ENCODE measurements around the gene WDR7.

The WDR7 gene

DNA sequence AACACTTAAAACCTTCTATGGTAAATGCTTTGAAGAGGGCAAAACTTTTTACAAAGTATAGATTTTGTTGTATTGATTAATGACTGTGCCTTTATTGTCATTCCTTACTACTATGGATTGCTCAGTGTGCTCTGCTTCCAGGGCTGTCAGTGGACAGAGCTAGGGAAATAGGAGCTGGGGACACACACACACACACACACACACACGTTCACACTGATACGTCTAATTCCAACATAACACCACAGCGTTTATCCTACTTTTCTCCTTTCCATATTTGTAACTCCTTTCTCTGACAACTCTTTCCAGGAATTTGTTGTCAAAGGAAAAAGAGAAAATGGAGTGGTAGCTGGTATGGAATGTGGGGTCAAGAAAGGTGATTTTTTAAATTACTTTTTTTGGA is 21.8 kb downstream of the WDR7 start:
- Histone ChIP-seq H4K8ac (ENCODE audit: low read length) (no peak overlapping the region), H2AK5ac (ENCODE audit: low read length, severe bottlenecking) (no peak overlapping the region), H3K27me3 (ENCODE audit: control insufficient read depth in 1 of 2, insufficient read depth in 1 of 2, low read length in 2 of 2) (no peaks in the 10 kb centered on the region), H2BK15ac (ENCODE audit: low read depth, poor library complexity, severe bottlenecking) (no peak overlapping the region), H3K36me3 (ENCODE audit: control insufficient read depth in 1 of 2, insufficient read depth in 2 of 2, low read depth in 1 of 2, low read length in 2 of 2) (peaks cover 4 to 10% of the 10 kb centered on the region in 2 experiments), H3K9ac (ENCODE audit: low read length) (no peak overlapping the region), H3K4me3 (ENCODE audit: insufficient read depth in 1 of 2, low read depth in 1 of 2, low read length in 2 of 2) (no peak overlapping the region), H4K91ac (ENCODE audit: low read length) (no peak overlapping the region), H3K4me2 (ENCODE audit: low read length, poor library complexity, severe bottlenecking) (no peak overlapping the region), H2BK12ac (ENCODE audit: low read length in 2 of 2) (no peak overlapping the region), H3K27ac (ENCODE audit: low read length, poor library complexity, severe bottlenecking) (no peak overlapping the region), H3K4me1 (ENCODE audit: control insufficient read depth, insufficient read depth, low read depth, low read length) (no peaks in the 10 kb centered on the region), H3K4ac (ENCODE audit: low read depth in 1 of 2, low read length in 2 of 2) (no peak overlapping the region), H3K23ac (ENCODE audit: low read length in 2 of 2) (no peak overlapping the region), H3K18ac (ENCODE audit: low read depth in 1 of 2, low read length in 2 of 2) (no peak overlapping the region), H2BK5ac (ENCODE audit: low read depth, low read length, poor library complexity, severe bottlenecking) (no peak overlapping the region), H2BK120ac (ENCODE audit: low read depth, low read length) (no peak overlapping the region), H3K9me3 (ENCODE audit: control insufficient read depth, low read length) (no peaks in the 10 kb centered on the region), H2AFZ (ENCODE audit: low read depth, low read length) (no peak overlapping the region), H3K14ac (ENCODE audit: low read length in 2 of 2) (no peak overlapping the region), H3K79me1 (replicated peaks; ENCODE audit: low read length, poor library complexity, severe bottlenecking) (peaks cover 19% of the 10 kb centered on the region)
- WGBS, result no CpG with 5 or more reads among the region's 3 CpGs
- DNase-seq, result no peak

DNA sequence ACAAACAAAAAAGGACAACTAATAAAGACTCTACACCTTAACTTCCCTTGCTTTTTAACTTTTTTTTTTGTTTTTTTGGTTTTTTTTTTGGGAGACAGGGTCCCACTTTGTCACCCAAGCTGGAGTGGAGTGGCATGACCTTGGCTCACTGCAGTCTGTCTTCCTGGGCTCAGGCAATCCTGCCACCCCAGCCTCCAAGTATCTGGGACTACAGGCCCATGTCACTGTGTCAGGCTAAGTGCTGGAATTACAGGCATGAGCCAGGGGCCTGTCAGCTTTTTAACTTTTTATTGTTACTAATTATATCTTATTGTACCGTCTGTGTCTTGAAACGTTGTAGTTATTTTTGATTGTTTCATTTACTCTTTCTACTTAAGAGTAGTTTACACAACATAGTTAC is 25.5 kb downstream of the WDR7 start:
- H2BK120ac ChIP-seq (ENCODE audit: low read depth, low read length), result no peak overlapping the region
- no peaks in the 10 kb centered on the region for H3K4me1 ChIP-seq (ENCODE audit: control insufficient read depth, insufficient read depth, low read depth, low read length)
- H3K9ac ChIP-seq (ENCODE audit: low read length), result no peak overlapping the region
- no peaks in the 10 kb centered on the region for H3K27me3 ChIP-seq (ENCODE audit: control insufficient read depth in 1 of 2, insufficient read depth in 1 of 2, low read length in 2 of 2)
- no peaks in the 10 kb centered on the region for H3K9me3 ChIP-seq (ENCODE audit: control insufficient read depth, low read length)
- no peak overlapping the region for H3K18ac ChIP-seq (ENCODE audit: low read depth in 1 of 2, low read length in 2 of 2)
- H3K4me3 ChIP-seq (ENCODE audit: insufficient read depth in 1 of 2, low read depth in 1 of 2, low read length in 2 of 2), result no peak overlapping the region
- no peak overlapping the region for H3K27ac ChIP-seq (ENCODE audit: low read length, poor library complexity, severe bottlenecking)
- peaks cover 13% of the 10 kb centered on the region for H3K79me1 ChIP-seq (replicated peaks; ENCODE audit: low read length, poor library complexity, severe bottlenecking)
- H2BK12ac ChIP-seq (ENCODE audit: low read length in 2 of 2), result no peak overlapping the region
- no peak for DNase-seq
- no peak overlapping the region for H3K4me2 ChIP-seq (ENCODE audit: low read length, poor library complexity, severe bottlenecking)
- peaks cover 4 to 11% of the 10 kb centered on the region in 2 experiments for H3K36me3 ChIP-seq (ENCODE audit: control insufficient read depth in 1 of 2, insufficient read depth in 2 of 2, low read depth in 1 of 2, low read length in 2 of 2)
- H2BK5ac ChIP-seq (ENCODE audit: low read depth, low read length, poor library complexity, severe bottlenecking), result no peak overlapping the region
- H2BK15ac ChIP-seq (ENCODE audit: low read depth, poor library complexity, severe bottlenecking), result no peak overlapping the region
- H2AFZ ChIP-seq (ENCODE audit: low read depth, low read length), result no peak overlapping the region
- no peak overlapping the region for H2AK5ac ChIP-seq (ENCODE audit: low read length, severe bottlenecking)
- no peak overlapping the region for H3K4ac ChIP-seq (ENCODE audit: low read depth in 1 of 2, low read length in 2 of 2)
- no peak overlapping the region for H3K14ac ChIP-seq (ENCODE audit: low read length in 2 of 2)
- no peak overlapping the region for H4K8ac ChIP-seq (ENCODE audit: low read length)
- H4K91ac ChIP-seq (ENCODE audit: low read length), result no peak overlapping the region
- no peak overlapping the region for H3K23ac ChIP-seq (ENCODE audit: low read length in 2 of 2)
- WGBS, result no CpG with 5 or more reads among the region's 2 CpGs

DNA sequence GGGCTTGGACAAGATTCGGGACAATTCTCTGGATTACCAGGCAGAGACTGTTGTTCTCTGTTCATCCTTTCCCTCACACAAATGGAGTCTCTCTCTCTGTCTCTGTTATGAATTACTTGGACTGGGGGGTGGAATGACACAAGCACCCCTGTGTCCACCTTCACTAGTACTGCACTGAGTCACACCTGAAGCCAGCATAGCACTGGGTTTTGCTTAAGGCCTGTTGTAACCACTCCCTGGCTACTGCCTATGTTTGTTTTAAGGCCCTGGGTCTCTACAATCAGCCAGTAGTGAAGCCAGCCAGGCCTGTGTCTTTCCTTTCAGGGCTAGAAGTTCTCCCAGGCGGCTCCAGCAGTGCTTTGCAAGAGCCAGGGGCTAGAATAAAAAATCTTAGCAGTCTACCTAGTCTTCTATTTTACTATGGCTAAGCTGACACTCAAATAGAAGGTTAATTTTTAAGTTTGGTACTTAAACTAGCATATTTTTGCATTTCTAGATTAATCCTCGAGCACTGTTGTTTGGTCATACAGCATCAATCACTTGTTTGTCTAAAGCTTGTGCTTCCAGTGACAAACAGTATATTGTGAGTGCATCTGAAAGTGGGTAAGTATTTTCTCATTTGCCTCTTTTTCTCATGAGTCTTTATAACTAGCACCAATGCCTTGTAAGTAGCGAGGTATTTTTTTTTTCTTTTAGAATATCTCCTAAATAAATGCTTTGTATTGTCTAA is 27.8 kb downstream of the WDR7 start:
- Histone ChIP-seq H2AK5ac (ENCODE audit: low read length, severe bottlenecking) (no peak overlapping the region), H2BK15ac (ENCODE audit: low read depth, poor library complexity, severe bottlenecking) (no peak overlapping the region), H3K23ac (ENCODE audit: low read length in 2 of 2) (no peak overlapping the region), H3K4me2 (ENCODE audit: low read length, poor library complexity, severe bottlenecking) (no peak overlapping the region), H3K36me3 (ENCODE audit: control insufficient read depth in 1 of 2, insufficient read depth in 2 of 2, low read depth in 1 of 2, low read length in 2 of 2) (peaks cover 0 to 22% of the 10 kb centered on the region in 2 experiments), H3K27me3 (ENCODE audit: control insufficient read depth in 1 of 2, insufficient read depth in 1 of 2, low read length in 2 of 2) (no peaks in the 10 kb centered on the region), H3K27ac (ENCODE audit: low read length, poor library complexity, severe bottlenecking) (no peak overlapping the region), H3K9ac (ENCODE audit: low read length) (no peak overlapping the region), H4K91ac (ENCODE audit: low read length) (no peak overlapping the region), H2BK120ac (ENCODE audit: low read depth, low read length) (no peak overlapping the region), H3K9me3 (ENCODE audit: control insufficient read depth, low read length) (no peaks in the 10 kb centered on the region), H2BK5ac (ENCODE audit: low read depth, low read length, poor library complexity, severe bottlenecking) (no peak overlapping the region), H3K4me1 (ENCODE audit: control insufficient read depth, insufficient read depth, low read depth, low read length) (no peaks in the 10 kb centered on the region), H3K18ac (ENCODE audit: low read depth in 1 of 2, low read length in 2 of 2) (no peak overlapping the region), H3K14ac (ENCODE audit: low read length in 2 of 2) (no peak overlapping the region), H4K8ac (ENCODE audit: low read length) (no peak overlapping the region), H2AFZ (ENCODE audit: low read depth, low read length) (no peak overlapping the region), H2BK12ac (ENCODE audit: low read length in 2 of 2) (no peak overlapping the region), H3K79me1 (replicated peaks; ENCODE audit: low read length, poor library complexity, severe bottlenecking) (peaks cover 6% of the 10 kb centered on the region), H3K4me3 (ENCODE audit: insufficient read depth in 1 of 2, low read depth in 1 of 2, low read length in 2 of 2) (no peak overlapping the region), H3K4ac (ENCODE audit: low read depth in 1 of 2, low read length in 2 of 2) (no peak overlapping the region)
- DNase-seq, result no peak
- 97% methylated on average over 2 of the region's 4 CpGs for WGBS

DNA sequence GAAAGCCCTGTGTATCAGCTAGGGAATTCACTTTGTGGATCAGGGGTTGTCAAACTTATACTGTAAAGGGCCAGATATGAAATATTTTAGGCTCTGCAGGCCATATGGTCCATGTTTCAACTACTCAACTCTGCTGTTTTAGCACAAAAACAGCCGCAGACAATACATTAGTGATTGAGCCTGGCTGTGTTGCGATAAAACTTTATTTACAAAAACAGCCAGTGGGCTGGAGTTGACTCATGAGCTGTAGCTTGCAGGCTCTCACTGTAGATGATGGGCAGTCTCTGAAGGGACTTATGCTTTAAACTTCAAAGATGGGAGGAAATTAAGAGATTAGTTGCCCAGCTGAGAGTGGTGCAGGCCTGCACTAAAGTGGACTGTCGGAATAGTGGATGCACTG is 33.1 kb downstream of the WDR7 start:
- Histone ChIP-seq H3K4ac (ENCODE audit: low read depth in 1 of 2, low read length in 2 of 2) (no peak overlapping the region), H3K14ac (ENCODE audit: low read length in 2 of 2) (no peak overlapping the region), H2BK5ac (ENCODE audit: low read depth, low read length, poor library complexity, severe bottlenecking) (no peak overlapping the region), H2BK120ac (ENCODE audit: low read depth, low read length) (no peak overlapping the region), H3K9me3 (ENCODE audit: control insufficient read depth, low read length) (no peaks in the 10 kb centered on the region), H2BK12ac (ENCODE audit: low read length in 2 of 2) (no peak overlapping the region), H4K8ac (ENCODE audit: low read length) (no peak overlapping the region), H3K18ac (ENCODE audit: low read depth in 1 of 2, low read length in 2 of 2) (no peak overlapping the region), H3K36me3 (ENCODE audit: control insufficient read depth in 1 of 2, insufficient read depth in 2 of 2, low read depth in 1 of 2, low read length in 2 of 2) (peaks cover 4 to 38% of the 10 kb centered on the region in 2 experiments), H3K4me1 (ENCODE audit: control insufficient read depth, insufficient read depth, low read depth, low read length) (no peaks in the 10 kb centered on the region), H3K27me3 (ENCODE audit: control insufficient read depth in 1 of 2, insufficient read depth in 1 of 2, low read length in 2 of 2) (no peaks in the 10 kb centered on the region), H4K91ac (ENCODE audit: low read length) (no peak overlapping the region), H3K27ac (ENCODE audit: low read length, poor library complexity, severe bottlenecking) (no peak overlapping the region), H2AK5ac (ENCODE audit: low read length, severe bottlenecking) (no peak overlapping the region), H3K4me3 (ENCODE audit: insufficient read depth in 1 of 2, low read depth in 1 of 2, low read length in 2 of 2) (no peak overlapping the region), H3K9ac (ENCODE audit: low read length) (no peak overlapping the region), H3K23ac (ENCODE audit: low read length in 2 of 2) (no peak overlapping the region), H2AFZ (ENCODE audit: low read depth, low read length) (no peak overlapping the region), H2BK15ac (ENCODE audit: low read depth, poor library complexity, severe bottlenecking) (no peak overlapping the region), H3K4me2 (ENCODE audit: low read length, poor library complexity, severe bottlenecking) (no peak overlapping the region), H3K79me1 (replicated peaks; ENCODE audit: low read length, poor library complexity, severe bottlenecking) (peaks cover 4% of the 10 kb centered on the region)
- 95% methylated on average over 3 of the region's 3 CpGs for whole genome bisulfite sequencing
- no peak for DNase-seq

Data from mesenchymal stem cell (in vitro differentiated cells and primary cell).